Limb (tissue), 2 donors: ENCODE measurements around the gene COG3.
A peak's percentile ranks its signal among the peaks of the same experiment; 100 is the strongest.

Experiments
- DNase-seq, 2 donors: peaks; one replicate each; pipeline ENCODE4 v3.0.0-alpha.2; 2016; ENCODE audit errors: extremely low spot score in 2 of 2

COG3 gene

GRCh38 chr13:45447050-45447661, 17.6 kb upstream of the COG3 start:
- DNase-seq: no peak

GRCh38 chr13:45448965-45449559, 15.7 kb upstream of the COG3 start:
- no peak for DNase-seq

GRCh38 chr13:45451282-45451681, 13.5 kb upstream of the COG3 start:
- no peak for DNase-seq

GRCh38 chr13:45454204-45454603, 10.5 kb upstream of the COG3 start:
- DNase-seq: no peak

GRCh38 chr13:45456196-45456972, 8.4 kb upstream of the COG3 start:
- DNase-seq: no peak

GRCh38 chr13:45464141-45464686, 525 bp upstream of the COG3 start:
- DNase-seq: peak in 1 of 2 donors; percentile 36

GRCh38 chr13:45466359-45466758, 1.6 kb downstream of the COG3 start:
- no peak for DNase-seq

- DNase-seq: no peak
Observed at GRCh38 chr13:45468635-45469034, 3.9 kb downstream of the COG3 start.

- no peak for DNase-seq
Observed at GRCh38 chr13:45472171-45472705, 7.5 kb downstream of the COG3 start.

- DNase-seq: no peak
Observed at GRCh38 chr13:45473627-45474026, 8.9 kb downstream of the COG3 start.

GRCh38 chr13:45474584-45475454, 10.1 kb downstream of the COG3 start:
- DNase-seq: no peak

GRCh38 chr13:45479661-45480060, 14.9 kb downstream of the COG3 start:
- DNase-seq: no peak

- no peak for DNase-seq
Observed at GRCh38 chr13:45481688-45482087, 16.9 kb downstream of the COG3 start.

- DNase-seq: no peak
Observed at GRCh38 chr13:45482571-45483173, 17.9 kb downstream of the COG3 start.

GRCh38 chr13:45487604-45488003, 22.9 kb downstream of the COG3 start:
- DNase-seq: no peak

GRCh38 chr13:45490068-45490467, 25.3 kb downstream of the COG3 start:
- DNase-seq: no peak

GRCh38 chr13:45492538-45492937, 27.8 kb downstream of the COG3 start:
- DNase-seq: no peak

GRCh38 chr13:45496942-45497341, 32.2 kb downstream of the COG3 start:
- no peak for DNase-seq

- no peak for DNase-seq
Observed at GRCh38 chr13:45500492-45501174, 35.9 kb downstream of the COG3 start.

- no peak for DNase-seq
Observed at GRCh38 chr13:45501175-45501526, 36.4 kb downstream of the COG3 start.
